Mesothelial cell of epicardium (in vitro differentiated cells): ENCODE measurements around the gene ACACA. TPM values are rescaled to one million over a fixed set of nuclear protein-coding genes. Genes with fewer than 3 reads are reported as not detected.
A peak's percentile ranks its signal among the peaks of the same experiment; 100 is the strongest.

ENCODE experiments used
- DNase-seq, 2 experiments: peaks; one replicate each; pipeline ENCODE4 v3.0.0; 2021; ENCODE audit warnings: low spot score in 2 of 2; ENCODE audit not compliant: unreplicated experiment in 2 of 2
- H3K27ac Mint-ChIP-seq: 2 replicates; pipeline ENCODE4 v1.8.0; 2021; ENCODE audit warnings: mixed read lengths
- H3K27me3 Mint-ChIP-seq: 2 replicates; pipeline ENCODE4 v1.8.0; 2021; ENCODE audit warnings: low read depth, mixed read lengths
- H3K36me3 Mint-ChIP-seq: 2 replicates; pipeline ENCODE4 v1.8.0; 2021; ENCODE audit warnings: mixed read lengths
- H3K4me1 Mint-ChIP-seq: 2 replicates; pipeline ENCODE4 v1.8.0; 2021; ENCODE audit warnings: mixed read lengths
- H3K4me3 Mint-ChIP-seq: 2 replicates; pipeline ENCODE4 v1.8.0; 2021; ENCODE audit warnings: mild to moderate bottlenecking, moderate library complexity, mixed read lengths
- H3K9me3 Mint-ChIP-seq: 2 replicates; pipeline ENCODE4 v1.8.0; 2021; ENCODE audit warnings: mixed read lengths
- total RNA-seq: library from RNA; stranded (reverse); gene quantifications from 3 replicates; pipeline ENCODE4 v1.2.1, GENCODE V29; 2021
- TF ChIP-seq, protein P1 (sequence below): fragments of 200-600 bp; sonication (generic); IDR thresholded peaks from one replicate; pipeline ENCODE4 v1.5.0; 2021; ENCODE audit warnings: antibody characterized with exemption; ENCODE audit not compliant: unreplicated experiment

ACACA gene
- total RNA-seq, 1 donor from 2014 or later: 127 TPM

GRCh38 chr17:37400505-37400904 lies 6.1 kb downstream of the ACACA start:
- no peak for DNase-seq

DNA sequence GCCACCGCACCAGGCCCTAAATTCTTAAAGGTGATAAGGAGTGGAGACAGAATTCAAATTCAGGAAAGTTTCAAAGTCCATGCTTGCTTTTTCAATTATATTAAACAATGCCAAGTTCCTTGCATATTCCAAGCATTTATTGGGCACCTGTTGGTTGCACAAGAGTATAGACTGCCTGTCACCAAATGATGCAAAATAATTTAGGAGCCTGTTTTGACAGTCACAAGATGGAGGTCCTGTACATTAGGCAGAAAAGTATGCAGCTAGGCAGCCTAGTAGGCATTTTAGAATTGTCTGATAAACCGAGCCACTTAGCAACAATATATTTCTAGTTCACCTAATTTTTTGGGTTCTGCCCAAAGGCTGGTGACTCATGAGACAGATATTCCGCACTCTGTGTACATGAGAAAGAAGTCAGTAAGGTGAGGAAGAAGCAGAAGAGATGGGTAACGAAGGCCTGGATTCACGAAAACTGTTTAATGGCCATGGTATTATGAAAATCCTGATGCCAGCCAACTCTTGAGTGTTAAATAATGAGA lies 7.3 kb downstream of the ACACA start:
- Mint-ChIP-seq H3K36me3 (no peaks in the 10 kb centered on the region), H3K27me3 (no peaks in the 10 kb centered on the region), H3K4me3 (no peak overlapping the region), H3K27ac (no peak overlapping the region), H3K9me3 (no peaks in the 10 kb centered on the region), H3K4me1 (peaks cover 3% of the 10 kb centered on the region)
- TF ChIP-seq, protein P1, sequence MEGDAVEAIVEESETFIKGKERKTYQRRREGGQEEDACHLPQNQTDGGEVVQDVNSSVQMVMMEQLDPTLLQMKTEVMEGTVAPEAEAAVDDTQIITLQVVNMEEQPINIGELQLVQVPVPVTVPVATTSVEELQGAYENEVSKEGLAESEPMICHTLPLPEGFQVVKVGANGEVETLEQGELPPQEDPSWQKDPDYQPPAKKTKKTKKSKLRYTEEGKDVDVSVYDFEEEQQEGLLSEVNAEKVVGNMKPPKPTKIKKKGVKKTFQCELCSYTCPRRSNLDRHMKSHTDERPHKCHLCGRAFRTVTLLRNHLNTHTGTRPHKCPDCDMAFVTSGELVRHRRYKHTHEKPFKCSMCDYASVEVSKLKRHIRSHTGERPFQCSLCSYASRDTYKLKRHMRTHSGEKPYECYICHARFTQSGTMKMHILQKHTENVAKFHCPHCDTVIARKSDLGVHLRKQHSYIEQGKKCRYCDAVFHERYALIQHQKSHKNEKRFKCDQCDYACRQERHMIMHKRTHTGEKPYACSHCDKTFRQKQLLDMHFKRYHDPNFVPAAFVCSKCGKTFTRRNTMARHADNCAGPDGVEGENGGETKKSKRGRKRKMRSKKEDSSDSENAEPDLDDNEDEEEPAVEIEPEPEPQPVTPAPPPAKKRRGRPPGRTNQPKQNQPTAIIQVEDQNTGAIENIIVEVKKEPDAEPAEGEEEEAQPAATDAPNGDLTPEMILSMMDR: no peak
- DNase-seq: no peak

More at GRCh38 chr17:37400505-37400904, 6.1 kb downstream of the ACACA start:
- Mint-ChIP-seq H3K4me1 (peaks cover 11% of the 10 kb centered on the region), H3K9me3 (no peaks in the 10 kb centered on the region), H3K27ac (no peak overlapping the region), H3K27me3 (no peaks in the 10 kb centered on the region), H3K36me3 (no peaks in the 10 kb centered on the region), H3K4me3 (no peak overlapping the region)
- TF ChIP-seq, protein P1: no peak

DNA sequence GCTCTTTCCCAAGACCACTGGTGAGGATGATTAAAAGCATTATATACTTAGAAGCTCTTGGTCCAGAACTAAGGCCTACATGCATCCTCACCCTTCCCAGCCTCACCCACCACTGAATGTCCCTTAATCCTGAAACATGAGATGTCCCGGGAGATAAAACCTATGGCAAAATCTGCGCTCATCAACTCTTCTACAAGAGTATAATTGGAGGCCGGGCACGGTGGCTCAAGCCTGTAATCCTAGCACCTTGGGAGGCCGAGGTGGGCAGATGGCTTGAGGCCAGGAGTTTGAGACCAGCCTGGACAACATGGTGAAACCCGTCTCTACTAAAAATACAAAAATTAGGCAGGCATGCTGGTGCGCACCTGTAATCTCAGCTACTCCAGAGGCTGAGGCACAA lies 13.3 kb downstream of the ACACA start:
- H3K36me3 Mint-ChIP-seq: no peaks in the 10 kb centered on the region
- no peak overlapping the region for H3K27ac Mint-ChIP-seq

DNA sequence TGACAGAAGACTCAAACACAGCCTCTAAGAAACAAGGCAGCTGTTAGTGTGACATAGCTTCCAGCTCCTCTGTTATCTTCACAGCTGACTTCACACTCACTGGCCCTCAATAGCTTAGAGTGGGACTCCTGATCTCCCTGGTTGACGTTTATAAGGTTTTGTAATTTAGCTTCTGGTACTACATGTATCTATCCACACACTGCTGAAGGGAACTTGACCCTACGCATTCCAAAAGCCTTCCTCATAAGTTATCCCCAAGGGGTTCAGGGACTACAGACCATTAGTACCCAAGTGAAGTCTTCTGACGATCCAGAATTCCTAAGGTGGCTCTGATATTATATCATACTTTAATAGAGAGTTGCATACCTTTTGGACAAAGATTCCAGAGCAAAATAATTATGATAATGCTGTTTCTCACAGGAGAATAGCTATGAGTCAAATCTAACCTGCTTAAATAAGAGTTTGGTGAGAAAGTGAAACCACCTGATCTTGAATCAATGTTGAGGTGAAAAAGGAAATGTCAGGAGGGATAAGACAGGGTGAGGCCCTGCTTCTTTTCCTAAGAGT lies 14.5 kb downstream of the ACACA start:
- peak overlapping the region; percentile 2 for H3K27ac Mint-ChIP-seq
- H3K9me3 Mint-ChIP-seq: no peaks in the 10 kb centered on the region
- TF ChIP-seq, protein P1: no peak
- DNase-seq: no peak
- no peaks in the 10 kb centered on the region for H3K36me3 Mint-ChIP-seq
- H3K4me3 Mint-ChIP-seq: no peak overlapping the region
- H3K27me3 Mint-ChIP-seq: no peaks in the 10 kb centered on the region
- H3K4me1 Mint-ChIP-seq: peaks cover 13% of the 10 kb centered on the region

More for the DNA sequence above, 13.3 kb downstream of the ACACA start:
- Mint-ChIP-seq H3K4me1 (peaks cover 13% of the 10 kb centered on the region), H3K9me3 (no peaks in the 10 kb centered on the region), H3K27me3 (no peaks in the 10 kb centered on the region), H3K4me3 (no peak overlapping the region)
- DNase-seq: no peak
- TF ChIP-seq, protein P1: no peak

GRCh38 chr17:37391146-37391545 lies 15.5 kb downstream of the ACACA start:
- Mint-ChIP-seq H3K27ac (no peak overlapping the region), H3K36me3 (no peaks in the 10 kb centered on the region), H3K9me3 (no peaks in the 10 kb centered on the region), H3K27me3 (no peaks in the 10 kb centered on the region), H3K4me3 (no peak overlapping the region), H3K4me1 (peaks cover 13% of the 10 kb centered on the region)
- TF ChIP-seq, protein P1: no peak
- no peak for DNase-seq

DNA sequence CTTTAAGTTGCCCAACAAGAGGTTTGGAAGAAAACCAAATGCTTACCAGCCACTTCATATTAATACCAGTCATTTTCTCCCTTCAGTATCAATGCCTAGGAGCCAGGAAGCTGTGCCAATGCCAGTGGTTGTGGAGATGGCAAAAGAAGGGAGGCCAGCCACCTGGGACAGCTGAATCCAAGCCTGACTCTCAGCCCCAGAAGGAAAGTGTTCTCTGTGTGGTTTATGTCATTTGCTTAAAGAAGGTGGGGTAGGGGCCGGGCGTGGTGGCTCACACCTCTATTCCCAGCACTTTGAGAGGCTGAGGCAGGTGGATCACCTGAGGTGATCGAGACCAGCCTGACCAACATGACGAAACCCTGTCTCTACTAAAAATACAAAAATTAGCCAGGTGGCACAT lies 17.5 kb downstream of the ACACA start:
- H3K27ac Mint-ChIP-seq: no peak overlapping the region
- DNase-seq: no peak
- H3K4me3 Mint-ChIP-seq: no peak overlapping the region
- H3K4me1 Mint-ChIP-seq: peaks cover 16% of the 10 kb centered on the region
- H3K27me3 Mint-ChIP-seq: no peaks in the 10 kb centered on the region
- TF ChIP-seq, protein P1: no peak
- no peaks in the 10 kb centered on the region for H3K36me3 Mint-ChIP-seq
- no peaks in the 10 kb centered on the region for H3K9me3 Mint-ChIP-seq
